ENCODE data around the gene C1QA.

DNA sequence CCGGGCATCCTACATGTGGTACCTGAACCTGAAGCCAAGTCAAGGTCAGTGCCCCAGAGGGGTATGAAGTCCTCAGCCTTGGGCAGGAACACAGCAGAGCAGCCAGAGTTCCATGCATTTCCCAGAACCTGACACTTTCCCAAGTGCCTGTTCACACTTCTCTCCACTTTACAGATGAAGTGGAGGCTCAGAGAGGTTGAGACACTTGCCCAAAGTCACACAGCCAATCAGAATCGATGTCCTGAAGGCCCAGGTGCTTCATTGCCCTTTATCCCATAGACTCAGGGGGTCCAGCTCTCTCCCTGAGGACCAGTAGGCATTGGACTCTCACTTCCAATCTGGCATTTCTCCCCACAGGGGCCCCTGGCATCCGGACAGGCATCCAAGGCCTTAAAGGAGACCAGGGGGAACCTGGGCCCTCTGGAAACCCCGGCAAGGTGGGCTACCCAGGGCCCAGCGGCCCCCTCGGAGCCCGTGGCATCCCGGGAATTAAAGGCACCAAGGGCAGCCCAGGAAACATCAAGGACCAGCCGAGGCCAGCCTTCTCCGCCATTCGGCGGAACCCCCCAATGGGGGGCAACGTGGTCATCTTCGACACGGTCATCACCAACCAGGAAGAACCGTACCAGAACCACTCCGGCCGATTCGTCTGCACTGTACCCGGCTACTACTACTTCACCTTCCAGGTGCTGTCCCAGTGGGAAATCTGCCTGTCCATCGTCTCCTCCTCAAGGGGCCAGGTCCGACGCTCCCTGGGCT is 2.2 kb downstream of the C1QA start:
- TF ChIP-seq, protein P1, sequence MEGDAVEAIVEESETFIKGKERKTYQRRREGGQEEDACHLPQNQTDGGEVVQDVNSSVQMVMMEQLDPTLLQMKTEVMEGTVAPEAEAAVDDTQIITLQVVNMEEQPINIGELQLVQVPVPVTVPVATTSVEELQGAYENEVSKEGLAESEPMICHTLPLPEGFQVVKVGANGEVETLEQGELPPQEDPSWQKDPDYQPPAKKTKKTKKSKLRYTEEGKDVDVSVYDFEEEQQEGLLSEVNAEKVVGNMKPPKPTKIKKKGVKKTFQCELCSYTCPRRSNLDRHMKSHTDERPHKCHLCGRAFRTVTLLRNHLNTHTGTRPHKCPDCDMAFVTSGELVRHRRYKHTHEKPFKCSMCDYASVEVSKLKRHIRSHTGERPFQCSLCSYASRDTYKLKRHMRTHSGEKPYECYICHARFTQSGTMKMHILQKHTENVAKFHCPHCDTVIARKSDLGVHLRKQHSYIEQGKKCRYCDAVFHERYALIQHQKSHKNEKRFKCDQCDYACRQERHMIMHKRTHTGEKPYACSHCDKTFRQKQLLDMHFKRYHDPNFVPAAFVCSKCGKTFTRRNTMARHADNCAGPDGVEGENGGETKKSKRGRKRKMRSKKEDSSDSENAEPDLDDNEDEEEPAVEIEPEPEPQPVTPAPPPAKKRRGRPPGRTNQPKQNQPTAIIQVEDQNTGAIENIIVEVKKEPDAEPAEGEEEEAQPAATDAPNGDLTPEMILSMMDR (IDR thresholded peaks at IDR 0.05; ENCODE audit: borderline replicate concordance, extremely low read depth, low read length, poor library complexity, severe bottlenecking), result no peak
- TF ChIP-seq EZH2 (IDR thresholded peaks at IDR 0.05; ENCODE audit: borderline replicate concordance, low read depth, low read length, severe bottlenecking), result no peak
